PC-3 (cell line): Measurements from ENCODE around the gene GDF2. TPM values are rescaled to one million over a fixed set of nuclear protein-coding genes. Genes with fewer than 3 reads are reported as not detected.

Experiments
- ATAC-seq: fragments of 200-7000 bp; cut with Tn5 transposase; 2 replicates; pipeline ENCODE4 v1.9.1; 2020; ENCODE audit warnings: mild to moderate bottlenecking, moderate library complexity
- BruUV-seq: library from RNA; stranded (reverse); fragments of 400-500 nt; replicated peaks from 2 replicates; lab custom pipeline; 2021; lab: Mats Ljungman, UMichigan
- CTCF ChIA-PET: fragments of 300-600 bp; sonication (Branson Sonifier 250); formaldehyde crosslinking; loops from one replicate; lab custom pipeline; 2022; ENCODE audit warnings: antibody characterized with exemption; lab: Charles Lee
- POLR2A ChIA-PET: fragments of 300-600 bp; sonication (Branson Sonifier 250); formaldehyde crosslinking; loops from one replicate; lab custom pipeline; 2022; ENCODE audit warnings: antibody characterized with exemption; ENCODE audit not compliant: unreplicated experiment; lab: Charles Lee
- DNase-seq: peaks from one replicate; pipeline ENCODE4 v3.0.0-alpha.2; 2015
- H2AFZ ChIP-seq: fragments of 300-600 bp; sonication (generic); 2 replicates; pipeline ENCODE4 v1.6.0; 2016; ENCODE audit warnings: antibody characterized with exemption, low read length
- H3F3A ChIP-seq: fragments of 300-600 bp; sonication (generic); one replicate; pipeline ENCODE4 v1.6.0; 2017; ENCODE audit warnings: antibody characterized with exemption, low read length, control low read depth, mild to moderate bottlenecking; ENCODE audit not compliant: unreplicated experiment
- H3K27ac ChIP-seq: fragments of 300-600 bp; sonication (generic); 2 replicates; pipeline ENCODE4 v1.5.1; 2016; ENCODE audit warnings: mild to moderate bottlenecking, low read length
- H3K27me3 ChIP-seq: fragments of 300-600 bp; sonication (generic); 2 replicates; pipeline ENCODE4 v1.6.1; 2016; ENCODE audit warnings: low read length, mixed read lengths
- H3K36me3 ChIP-seq: fragments of 300-600 bp; sonication (generic); 2 replicates; pipeline ENCODE4 v1.6.1; 2016; ENCODE audit warnings: low read depth, mixed run types, low read length, mixed read lengths
- H3K4me1 ChIP-seq: fragments of 300-600 bp; sonication (generic); 2 replicates; pipeline ENCODE4 v1.5.1; 2016; ENCODE audit warnings: low read length; ENCODE audit not compliant: insufficient read depth
- H3K4me2 ChIP-seq: fragments of 300-600 bp; sonication (generic); 2 replicates; pipeline ENCODE4 v1.6.0; 2016; ENCODE audit warnings: low read length
- H3K4me3 ChIP-seq: fragments of 300-600 bp; sonication (generic); 2 replicates; pipeline ENCODE4 v1.5.1; 2016; ENCODE audit warnings: mild to moderate bottlenecking, low read length, mixed read lengths
- H3K79me2 ChIP-seq: fragments of 300-600 bp; sonication (generic); 2 replicates; pipeline ENCODE4 v1.6.1; 2017; ENCODE audit warnings: low read length, mixed read lengths
- H3K9ac ChIP-seq: fragments of 300-600 bp; sonication (generic); 2 replicates; pipeline ENCODE4 v1.6.0; 2016; ENCODE audit warnings: mild to moderate bottlenecking, low read length
- H3K9me2 ChIP-seq: fragments of 300-600 bp; sonication (generic); replicated peaks from 2 replicates; pipeline ENCODE4 v1.6.1; 2016; ENCODE audit warnings: mixed run types, low read length, mixed read lengths
- H3K9me3 ChIP-seq: fragments of 300-600 bp; sonication (generic); 2 replicates; pipeline ENCODE4 v1.6.1; 2016; ENCODE audit warnings: low read length, mixed read lengths
- H4K20me1 ChIP-seq: fragments of 300-600 bp; sonication (generic); 2 replicates; pipeline ENCODE4 v1.6.1; 2016; ENCODE audit warnings: low read length, mixed read lengths
- CTCF ChIP-seq: fragments of 300-600 bp; sonication (generic); conservative IDR thresholded peaks from 2 replicates; pipeline ENCODE4 v1.5.1; 2017; ENCODE audit warnings: antibody characterized with exemption, low read depth, mild to moderate bottlenecking, low read length
- EZH2 ChIP-seq: fragments of 300-600 bp; sonication (generic); IDR thresholded peaks from one replicate; pipeline ENCODE4 v1.6.1; 2017; ENCODE audit warnings: antibody characterized with exemption, mild to moderate bottlenecking, low read length; ENCODE audit not compliant: unreplicated experiment
- EZH2phosphoT487 ChIP-seq: fragments of 300-600 bp; sonication (generic); IDR thresholded peaks from 2 replicates; pipeline ENCODE4 v1.6.1; 2018; ENCODE audit warnings: mild to moderate bottlenecking, antibody characterized with exemption, low read length, borderline replicate concordance
- intact Hi-C: fragments of 100-400 bp; cut with micrococcal nuclease; formaldehyde crosslinking; loops from 2 replicates; pipeline ENCODE4 v1.9.0; 2023
- total RNA-seq: library from RNA; depleted of rRNA; stranded (reverse); fragments of >200 nt; gene quantifications from 2 replicates; pipeline ENCODE4 v1.2.3, GENCODE V29; 2014

The GDF2 gene
- total RNA-seq, 1 experiment from 2014 or later = not detected

GRCh38 chr10:47347303-47347675 is 25.0 kb downstream of the GDF2 start:
- no peaks in the 10 kb centered on the region for H3K9me3 ChIP-seq
- no peaks in the 10 kb centered on the region for H3K27me3 ChIP-seq
- no peak overlapping the region for H2AFZ ChIP-seq
- no peak for ATAC-seq
- ChIA-PET POLR2A (no interaction called here), CTCF (no interaction called here)
- intact Hi-C loops = no loop called here
- H3K9ac ChIP-seq = no peak overlapping the region
- H3K4me2 ChIP-seq = no peak overlapping the region
- no peaks in the 10 kb centered on the region for H3K9me2 ChIP-seq
- TF ChIP-seq CTCF = no peak
- TF ChIP-seq EZH2phosphoT487 = no peak
- no peak for TF ChIP-seq EZH2
- no peak for DNase-seq
- H3K4me3 ChIP-seq = no peak overlapping the region
- no peaks in the 10 kb centered on the region for H3K79me2 ChIP-seq
- no peaks in the 10 kb centered on the region for H3K36me3 ChIP-seq
- BruUV-seq = no TSS peak
- H3F3A ChIP-seq = no peaks in the 10 kb centered on the region
- no peaks in the 10 kb centered on the region for H4K20me1 ChIP-seq
- H3K27ac ChIP-seq = no peak overlapping the region
- no peaks in the 10 kb centered on the region for H3K4me1 ChIP-seq

DNA sequence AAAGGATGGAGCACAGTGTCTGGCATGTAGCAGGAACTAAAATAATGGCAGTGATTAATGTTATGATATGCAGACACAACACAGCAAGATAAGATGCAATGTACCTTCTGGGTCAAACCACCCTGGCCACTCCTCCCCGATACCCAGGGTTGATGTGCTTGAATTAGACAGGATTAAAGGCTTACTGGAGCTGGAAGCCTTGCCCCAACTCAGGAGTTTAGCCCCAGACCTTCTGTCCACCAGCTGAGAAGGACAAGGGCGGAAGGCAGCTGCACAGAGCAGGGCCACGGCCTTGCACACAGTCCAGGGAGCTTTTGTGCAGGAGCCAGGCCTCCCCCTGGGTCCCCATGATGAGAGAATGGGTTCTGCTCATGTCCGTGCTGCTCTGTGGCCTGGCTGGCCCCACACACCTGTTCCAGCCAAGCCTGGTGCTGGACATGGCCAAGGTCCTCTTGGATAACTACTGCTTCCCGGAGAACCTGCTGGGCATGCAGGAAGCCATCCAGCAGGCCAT is 25.9 kb downstream of the GDF2 start, which contains the start of gene RBP3:
RBP3 (plus strand) TSS at position 226 of the 514 bp plus-strand sequence; CDS start at position 348, 122 bp downstream.
- no peaks in the 10 kb centered on the region for H4K20me1 ChIP-seq
- no peaks in the 10 kb centered on the region for H3K4me1 ChIP-seq
- no peaks in the 10 kb centered on the region for H3K9me2 ChIP-seq
- no peak within 1 kb of the TSS for H3K27ac ChIP-seq
- no peak within 1 kb of the TSS for H3K4me2 ChIP-seq
- no peak within 1 kb of the TSS for H2AFZ ChIP-seq
- no peaks in the 10 kb centered on the region for H3K27me3 ChIP-seq
- POLR2A ChIA-PET = no interaction called here
- no peak within 1 kb of the TSS for H3K9ac ChIP-seq
- no peak for TF ChIP-seq EZH2
- no peak for TF ChIP-seq EZH2phosphoT487
- no peak for TF ChIP-seq CTCF
- no peak for ATAC-seq
- intact Hi-C loops = no loop called here
- no peaks in the 10 kb centered on the region for H3K36me3 ChIP-seq
- CTCF ChIA-PET = no interaction called here
- no peaks in the 10 kb centered on the region for H3K79me2 ChIP-seq
- H3K9me3 ChIP-seq = no peaks in the 10 kb centered on the region
- no peak for DNase-seq
- H3K4me3 ChIP-seq = no peak within 1 kb of the TSS
- no TSS peak for BruUV-seq
- no peaks in the 10 kb centered on the region for H3F3A ChIP-seq

DNA sequence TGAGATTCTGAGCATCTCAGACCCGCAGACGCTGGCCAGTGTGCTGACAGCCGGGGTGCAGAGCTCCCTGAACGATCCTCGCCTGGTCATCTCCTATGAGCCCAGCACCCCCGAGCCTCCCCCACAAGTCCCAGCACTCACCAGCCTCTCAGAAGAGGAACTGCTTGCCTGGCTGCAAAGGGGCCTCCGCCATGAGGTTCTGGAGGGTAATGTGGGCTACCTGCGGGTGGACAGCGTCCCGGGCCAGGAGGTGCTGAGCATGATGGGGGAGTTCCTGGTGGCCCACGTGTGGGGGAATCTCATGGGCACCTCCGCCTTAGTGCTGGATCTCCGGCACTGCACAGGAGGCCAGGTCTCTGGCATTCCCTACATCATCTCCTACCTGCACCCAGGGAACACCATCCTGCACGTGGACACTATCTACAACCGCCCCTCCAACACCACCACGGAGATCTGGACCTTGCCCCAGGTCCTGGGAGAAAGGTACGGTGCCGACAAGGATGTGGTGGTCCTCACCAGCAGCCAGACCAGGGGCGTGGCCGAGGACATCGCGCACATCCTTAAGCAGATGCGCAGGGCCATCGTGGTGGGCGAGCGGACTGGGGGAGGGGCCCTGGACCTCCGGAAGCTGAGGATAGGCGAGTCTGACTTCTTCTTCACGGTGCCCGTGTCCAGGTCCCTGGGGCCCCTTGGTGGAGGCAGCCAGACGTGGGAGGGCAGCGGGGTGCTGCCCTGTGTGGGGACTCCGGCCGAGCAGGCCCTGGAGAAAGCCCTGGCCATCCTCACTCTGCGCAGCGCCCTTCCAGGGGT is 26.6 kb downstream of the GDF2 start:
- no peaks in the 10 kb centered on the region for H3K79me2 ChIP-seq
- H3K9me3 ChIP-seq = no peaks in the 10 kb centered on the region
- no peaks in the 10 kb centered on the region for H3K27me3 ChIP-seq
- no peaks in the 10 kb centered on the region for H3K9me2 ChIP-seq
- no peak for ATAC-seq
- CTCF ChIA-PET = no interaction called here
- BruUV-seq = no TSS peak
- no peak overlapping the region for H3K27ac ChIP-seq
- intact Hi-C loops = no loop called here
- no peak overlapping the region for H3K4me3 ChIP-seq
- no peaks in the 10 kb centered on the region for H3K4me1 ChIP-seq
- no peak overlapping the region for H2AFZ ChIP-seq
- no peaks in the 10 kb centered on the region for H3F3A ChIP-seq
- H3K36me3 ChIP-seq = no peaks in the 10 kb centered on the region
- no peak overlapping the region for H3K9ac ChIP-seq
- H4K20me1 ChIP-seq = no peaks in the 10 kb centered on the region
- no peak overlapping the region for H3K4me2 ChIP-seq
- POLR2A ChIA-PET = no interaction called here
- TF ChIP-seq EZH2 (no peak), EZH2phosphoT487 (no peak), CTCF (no peak)
- no peak for DNase-seq
